NCI-H69 (cell line): Measurements from ENCODE around the gene FBXO2.
A peak's percentile ranks its signal among the peaks of the same experiment; 100 is the strongest.
"Not testable (repeated sequence)": the region's sequence is repeated elsewhere in the genome, so short reads cannot be mapped to it uniquely, and the experiment has no call there.

Source experiments
- DNase-seq: peaks from one replicate; lab custom pipeline; 2025; lab: John Stamatoyannopoulos, UW

The FBXO2 gene

GRCh38 chr1:11629184-11630016, 24.8 kb downstream of the FBXO2 start:
- no peak for DNase-seq

GRCh38 chr1:11628767-11629166, 25.5 kb downstream of the FBXO2 start:
- DNase-seq, result no peak

- no peak for DNase-seq
These were observed 27.7 kb downstream of the FBXO2 start for GRCh38 chr1:11626551-11626950.

GRCh38 chr1:11623702-11624101, 30.5 kb downstream of the FBXO2 start:
- DNase-seq, result no peak

- peak; percentile 24 for DNase-seq
These were observed 31.8 kb downstream of the FBXO2 start for GRCh38 chr1:11622398-11622797.

- no peak for DNase-seq
These were observed 33.3 kb downstream of the FBXO2 start for GRCh38 chr1:11620924-11621323.

GRCh38 chr1:11620405-11620804, 33.8 kb downstream of the FBXO2 start:
- DNase-seq, result no peak

- DNase-seq, result no peak
These were observed 36.5 kb downstream of the FBXO2 start for GRCh38 chr1:11617741-11618140.

GRCh38 chr1:11617314-11617713, 36.9 kb downstream of the FBXO2 start:
- peak; percentile 72 for DNase-seq

- peak; percentile 29 for DNase-seq
These were observed 37.5 kb downstream of the FBXO2 start for GRCh38 chr1:11616766-11617165.

- DNase-seq, result no peak
These were observed 39.1 kb downstream of the FBXO2 start for GRCh38 chr1:11615090-11615489.

- no peak for DNase-seq
These were observed 40.9 kb downstream of the FBXO2 start for GRCh38 chr1:11613347-11613746.

- DNase-seq, result peak; percentile 41
These were observed 42.4 kb downstream of the FBXO2 start for GRCh38 chr1:11611638-11612327.

- DNase-seq, result peak; percentile 8
These were observed 43.5 kb downstream of the FBXO2 start for GRCh38 chr1:11610629-11611180.

- DNase-seq, result not testable (repeated sequence)
These were observed 44.9 kb downstream of the FBXO2 start for GRCh38 chr1:11609378-11609777.

GRCh38 chr1:11608596-11609130, 45.6 kb downstream of the FBXO2 start:
- not testable (repeated sequence) for DNase-seq

GRCh38 chr1:11606775-11607174, 47.5 kb downstream of the FBXO2 start:
- DNase-seq, result no peak

- no peak for DNase-seq
These were observed 51.2 kb downstream of the FBXO2 start for GRCh38 chr1:11602981-11603380.

GRCh38 chr1:11602424-11602823, 51.8 kb downstream of the FBXO2 start:
- DNase-seq, result no peak

GRCh38 chr1:11600836-11601235, 53.4 kb downstream of the FBXO2 start:
- no peak for DNase-seq

GRCh38 chr1:11599891-11600576, 54.2 kb downstream of the FBXO2 start:
- DNase-seq, result peak; percentile 6

GRCh38 chr1:11598461-11598860, 55.8 kb downstream of the FBXO2 start:
- no peak for DNase-seq
